GM19438 (cell line): Measurements from ENCODE around the gene AP1G2.

ENCODE experiments used
- ATAC-seq: cut with Tn5 transposase; IDR thresholded peaks from one replicate; pipeline ENCODE4 v1.9.1; 2021; ENCODE audit warnings: low read depth; ENCODE audit not compliant: unreplicated experiment

Gene AP1G2

DNA sequence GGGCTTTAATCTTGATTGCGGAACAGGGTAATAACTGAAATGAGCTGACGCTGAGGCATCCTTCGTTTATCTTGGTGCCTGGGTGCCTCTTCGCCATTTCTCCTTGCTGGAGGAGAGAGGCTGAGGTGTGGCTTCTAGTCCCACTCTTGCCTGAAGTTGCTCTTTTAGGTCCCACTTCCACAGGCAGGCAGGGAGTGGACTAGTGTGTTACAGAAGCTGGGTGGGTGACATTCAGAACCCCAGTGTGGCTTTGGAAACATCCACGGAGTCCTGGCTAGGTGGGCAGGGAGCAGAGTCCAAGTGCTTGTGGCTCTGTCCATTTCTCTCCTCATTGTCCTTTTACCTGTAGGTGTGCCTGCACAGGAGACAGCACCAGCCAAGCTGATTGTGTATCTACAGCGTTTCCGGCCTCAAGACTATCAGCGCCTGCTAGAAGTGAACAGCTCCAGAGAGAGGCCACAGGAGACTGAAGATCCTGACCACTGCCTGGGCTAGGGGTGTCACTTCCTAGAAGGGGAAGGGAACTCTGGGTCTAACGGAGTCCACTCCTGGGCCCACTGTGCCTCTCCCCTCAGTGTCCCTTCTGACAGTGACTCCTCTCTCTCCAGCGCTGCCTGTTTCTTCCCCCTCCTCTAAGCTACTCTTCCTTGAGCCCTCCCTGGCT is 9.1 kb downstream of the AP1G2 start:
- ATAC-seq = no peak

DNA sequence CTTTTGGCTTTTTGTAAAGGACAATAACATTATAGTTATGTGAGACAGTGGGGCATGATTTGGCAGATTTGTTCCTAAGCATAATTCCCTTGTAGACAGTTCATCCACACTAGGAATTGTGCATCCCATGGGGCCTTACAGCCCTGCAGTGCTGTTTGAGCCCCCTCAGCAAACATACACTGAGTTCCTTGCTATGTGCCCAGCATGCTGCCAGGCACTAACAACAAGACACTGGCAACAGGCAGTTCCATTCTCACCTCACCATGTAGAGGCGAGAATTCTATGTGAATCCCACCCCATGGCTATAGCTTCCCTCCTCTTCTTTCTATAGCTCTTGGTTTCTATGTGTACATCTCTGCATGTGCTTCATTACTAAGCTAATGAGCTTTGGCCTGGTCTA is 9.6 kb downstream of the AP1G2 start:
- ATAC-seq = no peak

DNA sequence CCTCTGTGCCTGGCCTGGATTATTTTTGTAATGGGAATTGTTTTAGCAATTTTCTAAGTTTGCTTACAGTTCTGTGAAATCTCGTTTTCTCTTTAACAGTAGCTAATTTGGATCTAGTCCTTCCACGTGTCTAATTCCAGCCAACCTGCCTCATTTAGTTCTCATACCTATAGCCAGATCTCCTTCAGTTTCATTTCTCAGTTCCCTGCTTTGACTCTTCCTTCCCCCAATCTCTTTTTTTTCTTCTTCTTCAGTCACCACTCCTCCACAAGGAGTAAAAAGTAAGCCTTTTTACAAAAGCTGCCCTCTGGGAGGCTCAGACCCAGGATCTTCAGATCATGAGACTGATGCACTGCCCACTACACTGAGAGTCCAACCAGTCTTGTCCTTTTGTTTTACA is 10.1 kb downstream of the AP1G2 start:
- ATAC-seq = no peak

DNA sequence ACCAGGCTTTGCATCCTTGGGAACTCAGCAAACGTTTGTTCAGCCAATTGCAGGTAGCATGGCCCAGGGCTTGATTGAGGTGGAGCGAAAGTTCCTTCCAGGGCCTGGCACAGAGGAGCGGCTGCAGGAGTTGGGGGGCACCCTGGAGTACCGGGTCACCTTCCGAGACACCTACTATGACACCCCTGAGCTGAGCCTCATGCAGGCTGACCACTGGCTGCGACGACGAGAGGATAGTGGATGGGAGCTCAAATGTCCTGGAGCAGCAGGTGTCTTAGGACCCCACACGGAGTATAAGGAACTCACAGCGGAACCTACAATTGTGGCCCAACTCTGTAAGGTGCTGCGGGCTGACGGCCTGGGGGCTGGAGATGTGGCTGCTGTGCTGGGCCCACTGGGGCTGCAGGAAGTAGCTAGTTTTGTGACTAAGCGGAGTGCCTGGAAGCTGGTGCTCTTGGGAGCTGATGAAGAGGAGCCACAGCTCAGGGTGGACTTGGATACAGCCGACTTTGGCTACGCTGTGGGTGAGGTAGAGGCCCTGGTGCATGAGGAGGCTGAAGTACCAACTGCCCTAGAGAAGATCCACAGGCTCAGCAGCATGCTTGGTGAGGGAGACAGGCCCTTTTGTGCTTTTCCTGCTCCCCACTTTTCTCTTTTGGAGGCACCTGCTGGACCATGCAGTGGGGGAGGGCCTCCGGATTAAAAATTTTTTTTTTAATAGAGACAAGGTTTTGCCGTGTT is 10.7 kb downstream of the AP1G2 start:
- ATAC-seq = no peak

DNA sequence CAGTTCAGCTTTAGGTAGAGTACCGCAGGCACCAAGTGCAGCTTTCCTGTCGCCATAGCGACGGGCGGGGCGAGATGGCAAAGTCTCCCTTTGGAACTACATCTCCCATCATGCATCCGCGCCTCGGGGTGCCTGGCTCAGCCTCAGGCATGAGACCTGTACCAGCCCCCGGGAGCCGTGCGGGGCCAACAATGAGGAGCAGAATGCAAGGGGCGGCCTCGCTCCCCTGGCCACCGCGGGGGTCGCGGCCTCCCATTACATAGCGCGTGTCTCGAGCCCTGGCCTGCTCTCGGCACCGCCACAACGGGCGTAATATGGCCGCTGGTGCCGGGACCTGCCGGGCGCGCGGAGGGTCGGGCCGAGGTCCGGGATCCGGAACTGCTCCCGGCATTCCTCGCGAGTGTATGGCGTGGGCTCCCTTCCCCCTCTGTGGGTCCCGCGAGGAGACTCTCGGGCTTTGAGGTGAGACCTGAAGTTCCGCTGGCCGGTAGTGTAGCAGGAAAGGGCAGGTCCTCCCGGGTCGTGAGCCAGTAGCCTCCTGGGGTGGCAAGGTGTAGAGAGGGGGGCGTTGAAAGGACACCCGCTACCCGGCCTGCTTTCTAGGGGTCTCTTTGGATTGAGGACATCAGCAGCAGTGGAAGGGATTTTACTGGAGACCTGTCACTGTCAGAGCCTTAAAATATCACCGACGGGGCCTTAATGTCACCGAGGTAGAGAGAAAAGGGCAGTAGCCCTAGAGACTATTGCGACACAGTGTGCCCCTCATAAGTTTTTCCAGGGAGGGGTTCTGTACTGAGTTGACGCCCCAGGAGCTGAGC is 11.5 kb downstream of the AP1G2 start, which contains the start of gene THTPA:
Gene THTPA (plus strand): TSS at position 390 of the 818 bp plus-strand sequence. CDS start 487 bp downstream, outside the sequence.
- peak; percentile 74 for ATAC-seq

DNA sequence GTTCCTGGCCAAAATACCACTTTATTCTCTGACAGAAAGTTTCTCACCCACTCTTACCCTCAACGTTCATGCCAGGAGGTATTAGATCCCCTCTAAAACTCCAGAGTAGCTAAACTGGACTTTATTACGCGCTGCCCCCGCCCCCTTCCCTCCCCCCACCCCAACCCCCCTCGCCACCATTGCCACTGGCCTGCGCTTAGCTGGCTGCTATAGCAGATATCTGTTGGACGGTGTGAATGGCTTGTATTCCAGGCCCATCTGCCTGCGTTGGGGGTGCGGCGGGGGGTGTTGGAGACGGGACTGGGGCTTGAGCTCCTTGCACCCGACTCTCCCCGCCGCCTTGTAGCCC is 12.1 kb downstream of the AP1G2 start:
- ATAC-seq = no peak

DNA sequence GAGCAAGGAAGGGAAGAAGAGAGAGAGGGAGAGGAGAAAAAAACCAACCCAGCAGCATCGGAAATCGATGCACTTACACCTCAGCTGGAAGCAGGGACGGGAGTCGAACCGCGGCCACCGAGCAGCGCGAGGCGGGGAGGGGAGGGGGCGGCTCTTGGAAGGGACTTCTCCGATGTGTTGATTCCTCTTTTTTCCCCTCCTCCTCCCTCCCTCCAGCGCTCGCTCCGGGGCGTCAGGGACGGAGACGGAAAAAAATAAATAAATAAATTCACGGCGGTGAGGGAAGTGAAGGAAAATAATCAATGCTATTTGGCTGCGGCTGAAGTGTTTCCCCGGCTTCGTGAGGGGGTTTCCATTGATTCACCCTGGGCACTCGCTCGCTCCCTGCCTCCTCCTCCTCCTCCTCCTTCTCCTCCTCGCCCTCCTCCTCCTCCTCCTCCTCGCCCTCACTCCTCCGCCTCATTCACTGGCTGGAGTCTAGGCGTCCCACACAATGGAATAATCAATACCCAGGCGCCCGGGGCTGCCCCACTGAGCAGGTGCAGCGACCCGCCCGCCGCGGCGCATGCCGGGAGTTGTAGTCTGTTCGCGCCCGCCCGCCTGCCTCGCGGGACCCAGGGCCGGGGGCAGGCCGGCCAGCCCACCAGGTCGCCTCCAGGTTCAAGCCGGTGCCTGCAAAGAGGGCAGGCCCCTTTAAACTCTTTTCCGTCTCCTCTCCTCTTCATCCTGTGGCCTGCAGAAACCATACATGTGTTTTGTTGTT is 16.1 kb downstream of the AP1G2 start, which contains the start of gene ZFHX2:
Gene ZFHX2 (minus strand): TSS at position 500 of the 763 bp plus-strand sequence. CDS start 16,440 bp downstream, outside the sequence.
- peak; percentile 57 for ATAC-seq

DNA sequence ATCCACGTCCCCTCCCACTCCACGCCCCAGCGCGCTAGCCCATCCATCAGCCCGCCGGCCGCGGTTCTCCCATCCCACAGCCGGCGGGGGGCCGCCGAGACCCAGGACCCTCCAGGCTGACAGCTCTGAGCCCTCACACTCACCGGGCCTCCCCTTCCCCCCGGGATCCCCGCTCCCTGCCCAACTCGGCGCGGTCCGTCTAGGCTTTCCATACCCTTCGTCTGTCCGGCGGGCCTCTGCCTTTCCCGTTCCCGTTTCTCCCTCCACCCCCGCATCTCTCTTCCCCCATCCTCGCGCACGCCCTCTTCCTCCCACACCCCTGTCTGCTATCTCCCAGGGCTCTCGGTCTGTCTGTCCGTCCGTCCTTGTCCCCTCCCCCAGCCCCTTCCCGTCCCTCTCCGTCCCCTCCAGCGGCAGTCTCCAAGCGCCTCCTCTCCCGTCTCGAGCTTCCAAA is 16.8 kb downstream of the AP1G2 start:
- ATAC-seq = no peak

DNA sequence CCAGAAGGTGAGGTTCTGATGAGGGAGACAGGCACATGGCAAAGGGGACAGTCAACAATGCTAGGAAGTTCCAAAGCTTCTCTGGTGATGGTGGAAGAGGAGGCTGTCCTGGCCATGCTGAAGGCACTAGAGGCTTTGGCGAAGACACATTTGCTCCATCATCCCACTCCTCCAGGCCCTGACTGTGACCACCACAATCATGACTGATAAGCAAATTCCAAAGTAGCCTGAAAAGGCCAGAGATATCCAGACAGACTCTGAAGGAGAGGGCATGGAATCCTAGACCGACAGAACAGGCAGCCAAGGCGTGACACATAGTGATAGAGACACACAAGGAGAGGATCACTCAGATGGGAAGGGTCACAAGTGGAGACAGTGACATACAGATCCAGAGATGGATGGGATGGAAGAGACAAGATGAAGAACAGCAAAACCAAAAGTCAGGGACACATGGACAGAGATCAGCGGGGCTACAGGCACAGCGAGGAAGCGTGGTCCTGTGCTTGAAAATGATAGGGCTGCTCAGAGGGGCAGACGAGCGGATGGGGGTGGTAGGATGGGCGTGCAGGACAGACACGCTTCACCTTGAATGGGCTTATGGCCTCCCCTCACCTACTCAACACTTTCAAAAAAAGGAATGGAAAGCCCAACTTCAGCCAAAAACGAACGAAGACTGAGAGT is 17.3 kb downstream of the AP1G2 start:
- no peak for ATAC-seq

DNA sequence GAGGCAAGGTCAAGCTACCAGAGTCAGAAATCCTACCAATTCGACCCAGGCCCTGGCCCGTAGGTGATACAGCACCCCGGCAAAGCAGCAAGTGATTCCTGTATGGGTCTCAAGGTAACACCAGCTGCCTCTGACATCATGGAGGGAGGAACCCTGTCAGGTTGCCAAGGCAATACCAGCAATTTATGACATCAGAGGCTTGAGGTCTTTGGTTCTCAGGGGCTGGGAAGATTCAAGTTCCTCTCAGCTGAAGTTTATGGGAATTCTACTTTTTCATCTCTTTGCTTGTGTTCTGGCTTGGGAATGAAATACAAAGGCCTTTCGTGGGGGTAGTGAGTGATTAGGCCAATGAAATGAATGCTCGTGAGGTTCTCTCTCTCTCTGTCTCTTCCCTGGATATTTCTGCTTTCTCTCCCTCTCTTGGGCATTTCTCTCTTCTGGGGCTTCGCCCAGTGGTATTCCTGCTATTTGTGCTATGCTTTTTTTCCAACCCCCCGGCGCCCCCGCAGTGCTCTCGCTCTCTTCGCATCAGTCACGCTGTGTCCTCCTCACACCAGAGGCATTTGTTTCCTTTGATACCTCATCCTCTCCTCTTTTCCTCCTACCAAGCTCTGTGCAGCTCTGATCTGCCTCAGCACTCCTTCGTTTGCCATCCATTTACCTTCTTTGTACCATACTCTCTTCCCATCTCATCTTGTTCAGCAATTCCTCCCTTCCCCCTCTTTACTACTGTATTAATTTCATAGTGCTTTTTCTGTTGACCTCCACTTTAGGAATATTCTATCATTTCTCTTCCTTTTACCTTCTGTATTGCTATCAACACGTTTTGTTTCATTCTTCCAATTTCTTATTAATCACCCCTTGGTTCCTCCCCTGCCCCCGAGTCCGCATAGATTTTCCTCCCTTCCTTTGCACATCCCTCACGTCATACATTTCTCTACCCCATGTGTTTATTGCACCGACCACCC is 19.0 kb downstream of the AP1G2 start:
- no peak for ATAC-seq

DNA sequence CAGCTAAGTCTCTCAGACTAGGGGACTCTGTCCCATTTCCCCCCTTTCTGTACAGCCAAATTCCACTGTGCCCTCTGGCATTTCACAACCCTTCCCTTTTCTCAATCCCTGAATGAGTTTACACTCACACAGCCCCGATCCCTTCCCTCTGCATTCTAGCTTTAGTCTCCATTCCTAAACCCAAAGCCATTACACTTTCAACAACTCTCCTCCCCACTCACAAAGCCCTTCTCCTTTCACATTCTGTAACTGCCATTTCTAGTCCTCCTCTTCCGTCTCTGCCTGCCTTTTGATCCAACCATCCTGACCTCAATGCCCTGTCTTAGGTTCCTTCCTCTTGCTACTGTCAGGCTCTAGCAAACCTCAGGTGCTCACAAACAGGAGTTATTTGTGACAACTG is 19.7 kb downstream of the AP1G2 start:
- no peak for ATAC-seq

DNA sequence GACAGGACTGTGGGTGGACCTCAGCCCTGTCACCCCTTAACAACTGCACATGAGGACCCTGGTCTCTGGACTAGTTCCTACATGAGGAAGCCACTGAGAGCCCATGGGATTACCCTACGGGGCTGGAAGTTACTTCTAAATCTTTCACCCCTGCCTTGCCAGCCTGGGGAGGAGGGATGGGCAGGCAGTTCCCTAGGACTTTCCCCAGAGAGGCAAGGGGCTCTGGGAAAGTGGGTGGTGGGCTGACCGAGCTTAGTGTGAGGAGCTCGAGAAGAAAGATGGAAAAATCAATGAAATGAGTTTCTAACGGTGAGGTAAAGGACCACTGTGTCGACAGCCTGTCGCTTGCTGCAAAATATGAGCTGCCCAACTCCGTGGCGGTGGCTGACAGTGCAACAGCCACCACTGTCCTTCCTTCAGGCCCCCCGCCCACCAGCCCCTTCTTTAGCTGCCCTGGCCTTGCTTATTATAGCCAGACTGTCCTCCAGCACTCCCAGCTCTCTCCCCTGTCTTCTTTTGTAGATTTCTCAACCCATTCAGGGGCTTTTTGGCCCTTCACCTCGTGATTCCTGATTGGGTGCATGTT is 21.0 kb downstream of the AP1G2 start:
- ATAC-seq = no peak

DNA sequence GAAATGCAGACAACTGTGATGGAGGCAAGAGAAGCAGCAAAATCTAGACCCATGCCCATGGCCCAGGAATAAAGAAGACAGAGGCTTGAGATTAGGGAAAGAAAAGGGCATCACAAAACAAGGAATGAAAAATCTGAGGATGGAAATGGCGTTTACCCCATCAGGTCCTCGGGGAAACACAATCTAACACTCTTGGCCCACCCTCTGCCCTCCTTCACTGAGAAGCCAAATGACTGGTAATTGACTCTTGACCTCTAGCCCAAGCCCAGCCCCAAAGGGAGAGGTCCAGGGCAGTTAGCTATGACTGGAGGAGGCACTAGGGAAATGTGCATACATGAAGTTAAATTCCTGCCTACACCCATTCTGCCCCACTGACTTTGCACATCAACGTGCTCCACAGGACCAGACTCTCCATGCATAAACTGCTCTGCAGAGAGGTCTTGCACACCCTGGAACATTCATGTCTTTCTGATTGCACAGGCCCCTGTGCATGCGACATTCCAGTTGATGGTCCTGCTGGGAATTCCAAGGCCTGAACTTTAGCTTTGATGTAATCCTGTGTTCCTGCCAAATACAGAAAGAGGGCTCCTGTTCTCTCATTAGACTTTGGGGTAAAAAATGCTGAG is 21.7 kb downstream of the AP1G2 start:
- ATAC-seq = no peak

DNA sequence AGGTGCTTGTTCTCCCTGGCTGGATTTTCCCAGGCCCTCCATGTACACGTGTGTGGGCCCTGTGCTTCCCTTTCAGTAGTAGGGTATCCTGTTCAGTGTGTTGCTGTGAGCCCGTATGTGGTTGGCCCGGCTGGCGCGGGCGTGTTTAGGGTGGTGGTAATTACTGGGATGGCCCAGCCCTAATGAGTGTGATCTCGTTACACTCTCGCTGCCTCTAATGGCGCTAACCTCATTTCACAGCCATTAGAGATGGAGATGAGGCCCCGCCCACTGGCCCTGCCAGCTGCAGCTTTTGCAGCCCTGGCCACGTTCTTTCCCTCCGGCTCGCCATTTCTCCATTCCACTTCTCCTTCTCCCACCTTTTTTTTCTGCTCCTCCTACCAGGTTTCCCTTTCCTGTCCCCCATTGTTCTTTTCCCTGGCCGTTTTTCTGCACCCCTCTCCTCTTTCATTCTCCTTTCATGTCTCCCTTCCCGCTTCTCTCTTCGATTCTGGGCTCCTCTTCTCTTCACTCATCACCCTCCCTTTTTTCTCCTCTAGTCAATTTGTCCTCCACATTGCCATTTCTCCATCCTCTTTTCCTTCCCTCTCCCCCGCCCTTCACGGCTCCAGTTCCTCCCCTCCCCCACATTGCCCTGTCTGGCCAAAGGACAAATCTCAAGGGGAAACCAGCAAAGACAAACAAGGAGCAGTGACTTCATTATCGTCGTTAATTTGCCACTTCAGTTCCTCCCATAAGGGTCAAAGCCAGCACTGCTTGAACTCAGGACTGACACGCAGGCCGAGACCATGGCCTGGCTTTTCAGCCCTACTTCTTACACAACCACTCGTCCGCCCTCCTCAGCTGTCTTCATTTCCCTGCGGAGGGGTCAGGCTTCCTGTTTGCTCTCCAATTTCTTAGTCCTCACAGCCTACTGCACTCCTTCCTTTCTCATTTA is 22.8 kb downstream of the AP1G2 start:
- no peak for ATAC-seq

DNA sequence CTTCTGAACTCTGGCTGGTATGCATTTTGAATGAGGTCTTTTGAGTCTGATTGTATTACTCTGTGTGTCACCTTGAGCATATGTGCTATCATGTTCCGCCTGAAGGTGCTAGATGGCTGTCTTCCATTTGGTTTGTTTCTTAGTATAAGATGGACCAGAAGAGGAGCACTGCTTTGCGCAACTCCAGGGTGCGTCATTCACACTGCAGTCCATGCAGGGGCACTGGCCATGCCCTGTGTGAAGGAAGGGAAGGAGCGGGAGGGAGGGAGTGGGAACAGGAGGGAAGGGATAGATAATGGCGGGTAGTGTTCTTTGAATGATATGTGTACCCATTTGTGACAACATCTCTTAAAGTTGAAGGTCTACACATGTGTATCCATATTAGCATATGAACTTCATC is 24.2 kb downstream of the AP1G2 start:
- no peak for ATAC-seq

DNA sequence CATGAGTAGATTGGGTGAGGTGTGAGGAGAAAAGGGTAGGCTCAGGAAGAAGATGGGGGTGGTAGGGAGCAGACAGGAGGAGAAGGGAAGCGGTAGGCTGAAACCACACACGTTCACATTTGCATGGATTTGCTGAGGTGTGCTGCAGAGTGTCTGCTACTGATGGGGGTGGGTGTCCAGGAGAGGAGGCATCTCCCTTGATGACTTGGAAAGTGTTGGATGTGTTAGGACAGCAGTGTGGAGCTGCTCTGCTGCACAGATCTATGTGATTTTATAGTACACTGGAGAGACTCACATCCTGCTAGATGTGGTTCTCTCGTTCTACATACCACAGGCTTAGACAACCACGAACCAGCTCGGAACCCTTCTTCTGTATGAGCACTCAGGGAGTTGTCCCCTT is 25.3 kb downstream of the AP1G2 start:
- no peak for ATAC-seq

DNA sequence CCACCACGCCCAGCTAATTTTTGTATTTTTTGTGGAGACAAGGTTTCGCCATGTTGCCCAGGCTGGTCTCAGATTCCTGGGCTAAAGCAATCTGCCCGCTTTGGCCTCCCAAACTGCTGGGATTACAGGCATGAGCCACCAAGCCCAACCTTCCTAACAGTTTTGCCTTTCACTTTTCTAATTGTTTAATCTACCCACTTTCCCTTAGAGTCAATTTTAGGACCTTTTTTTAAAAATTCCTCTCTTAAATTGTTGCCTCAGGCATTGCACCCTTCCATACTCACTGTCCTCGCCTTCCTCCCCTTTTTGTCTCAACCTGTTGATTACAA is 27.5 kb downstream of the AP1G2 start:
- no peak for ATAC-seq
